Measurements from ENCODE around the gene SFT2D3. TPM values are rescaled to one million over a fixed set of nuclear protein-coding genes. Genes with fewer than 3 reads are reported as not detected.

The SFT2D3 gene
- total RNA-seq, 1 donor: 7.0 TPM

DNA sequence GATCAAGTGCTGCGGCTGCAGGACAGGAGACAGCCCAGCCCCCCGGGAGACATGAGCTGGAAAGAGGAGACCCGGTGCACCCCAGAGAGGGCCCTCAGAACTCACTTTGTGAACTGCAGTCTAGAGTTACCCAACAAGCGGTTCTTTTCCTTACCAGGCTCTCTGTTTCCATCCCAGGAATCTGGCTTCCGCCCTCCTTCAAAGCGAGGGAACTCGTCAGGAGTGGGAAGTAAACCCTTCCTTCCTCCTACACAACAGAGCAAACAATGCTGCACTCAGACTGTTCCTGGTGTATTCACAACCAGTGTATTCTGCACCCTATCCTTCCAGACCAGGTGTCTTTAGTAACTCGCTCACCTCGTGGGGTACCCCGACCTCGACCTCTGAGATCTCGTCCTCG lies 8.0 kb downstream of the SFT2D3 start:
- H3K4me3 ChIP-seq (ENCODE audit: low read depth, low read length): no peak overlapping the region
- no peak for DNase-seq (ENCODE audit: low read depth)
- TF ChIP-seq, protein P1, sequence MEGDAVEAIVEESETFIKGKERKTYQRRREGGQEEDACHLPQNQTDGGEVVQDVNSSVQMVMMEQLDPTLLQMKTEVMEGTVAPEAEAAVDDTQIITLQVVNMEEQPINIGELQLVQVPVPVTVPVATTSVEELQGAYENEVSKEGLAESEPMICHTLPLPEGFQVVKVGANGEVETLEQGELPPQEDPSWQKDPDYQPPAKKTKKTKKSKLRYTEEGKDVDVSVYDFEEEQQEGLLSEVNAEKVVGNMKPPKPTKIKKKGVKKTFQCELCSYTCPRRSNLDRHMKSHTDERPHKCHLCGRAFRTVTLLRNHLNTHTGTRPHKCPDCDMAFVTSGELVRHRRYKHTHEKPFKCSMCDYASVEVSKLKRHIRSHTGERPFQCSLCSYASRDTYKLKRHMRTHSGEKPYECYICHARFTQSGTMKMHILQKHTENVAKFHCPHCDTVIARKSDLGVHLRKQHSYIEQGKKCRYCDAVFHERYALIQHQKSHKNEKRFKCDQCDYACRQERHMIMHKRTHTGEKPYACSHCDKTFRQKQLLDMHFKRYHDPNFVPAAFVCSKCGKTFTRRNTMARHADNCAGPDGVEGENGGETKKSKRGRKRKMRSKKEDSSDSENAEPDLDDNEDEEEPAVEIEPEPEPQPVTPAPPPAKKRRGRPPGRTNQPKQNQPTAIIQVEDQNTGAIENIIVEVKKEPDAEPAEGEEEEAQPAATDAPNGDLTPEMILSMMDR (IDR thresholded peaks at IDR 0.05; ENCODE audit: insufficient read depth, low read length): no peak

DNA sequence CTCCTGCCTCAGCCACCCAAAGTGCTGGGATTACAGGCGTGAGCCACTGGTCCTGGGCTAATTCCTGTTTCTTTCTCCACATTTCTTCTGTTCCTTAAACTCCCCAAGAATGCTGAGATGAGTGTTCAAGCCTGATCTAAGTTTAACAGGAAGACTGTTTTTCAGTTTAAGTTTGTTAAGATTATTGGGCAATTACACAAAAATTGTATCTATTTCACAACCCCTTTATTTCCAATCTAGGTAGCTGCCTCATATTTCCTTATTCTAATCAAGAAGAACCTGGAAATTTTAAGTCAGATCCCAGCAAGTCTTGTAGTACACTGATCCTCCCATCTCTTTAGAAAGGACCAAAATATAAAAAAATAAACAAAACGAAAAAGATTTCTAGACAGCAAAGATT lies 11.7 kb downstream of the SFT2D3 start:
- TF ChIP-seq, protein P1 (IDR thresholded peaks at IDR 0.05; ENCODE audit: insufficient read depth, low read length): no peak
- DNase-seq (ENCODE audit: low read depth): no peak
- H3K4me3 ChIP-seq (ENCODE audit: low read depth, low read length): no peak overlapping the region

DNA sequence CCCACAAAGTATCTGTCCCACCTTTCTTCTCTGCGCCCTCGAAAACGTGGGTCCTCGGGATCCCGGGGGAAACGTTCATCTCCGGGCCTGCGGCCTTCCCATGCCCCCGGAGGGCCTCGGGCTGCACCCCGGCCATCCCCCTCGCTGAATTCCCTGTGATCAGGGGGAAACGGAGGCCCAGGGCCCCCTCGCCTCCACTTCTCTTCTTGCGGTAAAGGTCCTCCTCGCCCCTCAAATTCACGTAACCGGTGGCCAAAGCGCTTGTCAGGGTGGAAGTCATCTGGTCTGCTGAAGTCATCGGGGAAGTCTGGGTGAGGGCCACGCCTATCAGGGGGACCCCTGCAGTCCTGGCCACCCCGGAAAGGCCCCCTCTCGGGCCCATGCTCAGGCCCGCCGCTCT lies 12.3 kb downstream of the SFT2D3 start:
- H3K4me3 ChIP-seq (ENCODE audit: low read depth, low read length): no peak overlapping the region
- TF ChIP-seq, protein P1 (IDR thresholded peaks at IDR 0.05; ENCODE audit: insufficient read depth, low read length): no peak
- no peak for DNase-seq (ENCODE audit: low read depth)

DNA sequence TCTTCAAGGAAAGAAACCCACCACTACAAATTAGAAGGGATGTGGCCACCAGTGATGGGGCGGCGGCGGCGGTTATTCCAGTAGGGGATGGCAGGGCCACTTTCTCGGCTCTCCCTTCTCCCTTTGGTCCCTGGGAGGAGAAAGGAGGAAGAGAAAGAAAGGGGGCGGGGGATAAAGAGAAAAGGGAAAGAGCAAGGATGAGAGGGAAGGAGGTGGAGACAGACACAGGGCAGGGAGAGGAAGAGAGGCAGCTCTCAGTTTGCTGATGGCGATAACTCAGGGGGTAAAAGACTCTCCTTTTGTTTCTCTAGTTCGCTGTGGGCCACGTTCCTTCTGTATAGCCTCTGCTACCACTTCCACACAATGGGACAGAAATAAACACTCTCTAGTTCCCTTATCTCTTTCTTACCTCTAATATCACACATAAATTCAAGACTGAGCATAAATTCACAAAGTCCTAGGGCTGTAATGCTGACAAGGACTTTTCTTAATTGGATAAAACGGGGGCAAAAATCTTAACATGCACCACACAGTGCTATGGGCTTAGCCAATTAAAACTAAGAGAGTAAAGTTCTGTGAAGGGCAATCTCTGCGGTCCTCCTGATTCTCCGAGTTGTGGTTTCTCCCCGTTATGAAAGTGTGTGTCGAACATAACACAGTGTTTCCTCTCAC lies 14.6 kb downstream of the SFT2D3 start:
- TF ChIP-seq, protein P1 (IDR thresholded peaks at IDR 0.05; ENCODE audit: insufficient read depth, low read length): no peak
- no peak for DNase-seq (ENCODE audit: low read depth)
- H3K4me3 ChIP-seq (ENCODE audit: low read depth, low read length): no peak overlapping the region

DNA sequence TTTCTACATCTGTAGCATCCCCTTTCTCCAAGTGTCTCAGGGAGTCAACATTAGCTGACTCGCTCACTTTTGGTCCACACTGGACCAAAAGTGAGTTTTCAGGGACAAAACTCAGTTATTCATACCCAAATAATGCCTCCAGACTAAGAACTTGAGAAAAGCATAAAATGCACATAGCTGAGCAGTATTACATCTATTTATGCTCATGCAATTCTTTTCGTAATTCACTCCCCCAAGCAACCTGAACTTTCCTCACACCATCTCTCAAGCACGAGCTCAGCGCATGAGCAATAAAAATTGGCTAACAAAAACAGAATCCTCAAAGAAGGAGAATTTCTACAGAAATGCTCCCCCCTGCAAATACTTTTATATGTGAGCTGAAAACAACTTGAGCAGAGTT lies 17.0 kb downstream of the SFT2D3 start:
- DNase-seq (ENCODE audit: low read depth): no peak
- TF ChIP-seq, protein P1 (IDR thresholded peaks at IDR 0.05; ENCODE audit: insufficient read depth, low read length): no peak
- no peak overlapping the region for H3K4me3 ChIP-seq (ENCODE audit: low read depth, low read length)

DNA sequence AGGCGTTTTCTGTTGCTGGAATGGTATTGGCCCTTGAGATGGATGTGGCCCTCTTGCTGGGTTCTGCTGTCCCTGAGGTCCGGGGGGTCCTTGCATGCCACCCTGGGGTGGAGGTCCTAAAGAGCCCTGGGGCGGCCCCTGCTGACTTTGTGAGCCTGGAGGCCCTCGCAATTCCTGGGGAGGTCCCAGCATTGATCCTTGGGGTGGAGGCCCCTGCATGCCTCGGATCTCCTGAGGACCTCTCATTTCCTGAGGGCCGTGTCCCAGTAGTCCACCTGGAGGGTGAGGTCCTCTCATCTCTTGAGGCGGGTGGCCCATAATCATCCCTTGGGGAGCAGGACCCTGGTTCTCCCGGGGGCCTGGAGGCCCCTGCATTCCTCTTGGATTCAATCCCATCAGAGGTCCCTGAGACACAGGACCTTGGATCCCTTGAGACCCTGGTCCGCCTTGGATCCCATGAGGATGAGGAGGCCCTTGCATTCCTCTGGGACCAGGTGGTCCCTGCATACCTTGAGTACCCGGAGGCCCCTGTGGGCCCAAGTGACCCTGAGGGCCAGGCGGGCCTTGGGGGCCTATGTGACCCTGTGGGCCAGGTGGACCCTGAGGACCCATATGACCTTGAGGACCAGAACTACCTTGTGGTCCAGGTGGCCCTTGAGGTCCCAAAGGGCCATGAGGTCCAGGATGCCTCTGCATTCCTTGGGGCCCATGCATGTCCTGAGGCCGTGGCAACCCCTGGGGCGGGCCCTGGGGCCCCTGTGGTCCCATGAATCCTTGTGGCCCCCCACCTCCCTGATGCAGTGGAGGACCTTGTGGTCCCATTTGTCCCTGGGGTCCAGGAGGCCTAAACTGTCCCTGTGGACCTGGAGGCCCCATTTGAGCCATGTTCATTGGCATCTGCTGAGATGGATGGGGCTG lies 18.3 kb downstream of the SFT2D3 start:
- TF ChIP-seq, protein P1 (IDR thresholded peaks at IDR 0.05; ENCODE audit: insufficient read depth, low read length): no peak
- H3K4me3 ChIP-seq (ENCODE audit: low read depth, low read length): no peak overlapping the region
- no peak for DNase-seq (ENCODE audit: low read depth)

All from fibroblast of the aortic adventitia (primary cell).